ENCODE measurements around the gene UBE2E2. TPM values are rescaled to one million over a fixed set of nuclear protein-coding genes. Genes with fewer than 3 reads are reported as not detected.

Gene UBE2E2
- total and polyA plus RNA-seq, 2 of the 13 experiments (the other 11 are each of a cell fraction or from before 2014, with no cell fraction given) = 0.77 to 1.5 TPM

- Histone ChIP-seq H3K9ac (ENCODE audit: insufficient read depth, low read depth, low read length) (no peak overlapping the region), H2AFZ (ENCODE audit: low read length) (no peak overlapping the region), H3K27me3 (ENCODE audit: control insufficient read depth in 1 of 2, insufficient read depth in 2 of 2, low read length in 2 of 2) (no peaks in the 10 kb centered on the region), H3K27ac (ENCODE audit: extremely low read length, insufficient read depth, low read length) (no peak overlapping the region), H3K36me3 (replicated peaks in 1 of 2; ENCODE audit: control insufficient read depth in 1 of 2, insufficient read depth in 2 of 2, low read length in 2 of 2) (no peaks in the 10 kb centered on the region), H3K79me2 (ENCODE audit: insufficient read depth, low read length) (no peaks in the 10 kb centered on the region), H4K20me1 (ENCODE audit: insufficient read depth, low read length) (no peaks in the 10 kb centered on the region), H3K4me2 (ENCODE audit: low read depth, low read length) (no peak overlapping the region), H3K9me3 (ENCODE audit: low read length) (no peaks in the 10 kb centered on the region), H3K4me3 (replicated peaks in 1 of 3; ENCODE audit: insufficient read depth in 1 of 3, low read depth in 2 of 3, low read length in 3 of 3) (no peak overlapping the region), H3K4me1 (ENCODE audit: insufficient read depth, low read length) (no peaks in the 10 kb centered on the region)
- CTCF ChIA-PET (ENCODE audit: low intra/inter-chr PET ratio, low total read pairs) = no interaction called here
- DNase-seq (ENCODE audit: low spot score) (no peak), FAIRE-seq (no peak), ATAC-seq (no peak)
- BruUV-seq (replicated peaks) = no TSS peak
- WGBS (ENCODE audit: low lambda C conversion rate) = 2% methylated on average over 2 of the region's 2 CpGs
- intact Hi-C loops (cut with micrococcal nuclease; ENCODE audit: unreplicated experiment) (no loop called here), in situ Hi-C loops (cut with HindIII; ENCODE audit: extremely low pct_ligation_motif_present, low pct_unique_long_range_greater_than_20kb) (no loop called here)
- POLR2A ChIA-PET = no interaction called here
- no peak for TF ChIP-seq KMT2B (CRISPR knock-in tag; IDR thresholded peaks at IDR 0.05)
- TF ChIP-seq, protein P1, sequence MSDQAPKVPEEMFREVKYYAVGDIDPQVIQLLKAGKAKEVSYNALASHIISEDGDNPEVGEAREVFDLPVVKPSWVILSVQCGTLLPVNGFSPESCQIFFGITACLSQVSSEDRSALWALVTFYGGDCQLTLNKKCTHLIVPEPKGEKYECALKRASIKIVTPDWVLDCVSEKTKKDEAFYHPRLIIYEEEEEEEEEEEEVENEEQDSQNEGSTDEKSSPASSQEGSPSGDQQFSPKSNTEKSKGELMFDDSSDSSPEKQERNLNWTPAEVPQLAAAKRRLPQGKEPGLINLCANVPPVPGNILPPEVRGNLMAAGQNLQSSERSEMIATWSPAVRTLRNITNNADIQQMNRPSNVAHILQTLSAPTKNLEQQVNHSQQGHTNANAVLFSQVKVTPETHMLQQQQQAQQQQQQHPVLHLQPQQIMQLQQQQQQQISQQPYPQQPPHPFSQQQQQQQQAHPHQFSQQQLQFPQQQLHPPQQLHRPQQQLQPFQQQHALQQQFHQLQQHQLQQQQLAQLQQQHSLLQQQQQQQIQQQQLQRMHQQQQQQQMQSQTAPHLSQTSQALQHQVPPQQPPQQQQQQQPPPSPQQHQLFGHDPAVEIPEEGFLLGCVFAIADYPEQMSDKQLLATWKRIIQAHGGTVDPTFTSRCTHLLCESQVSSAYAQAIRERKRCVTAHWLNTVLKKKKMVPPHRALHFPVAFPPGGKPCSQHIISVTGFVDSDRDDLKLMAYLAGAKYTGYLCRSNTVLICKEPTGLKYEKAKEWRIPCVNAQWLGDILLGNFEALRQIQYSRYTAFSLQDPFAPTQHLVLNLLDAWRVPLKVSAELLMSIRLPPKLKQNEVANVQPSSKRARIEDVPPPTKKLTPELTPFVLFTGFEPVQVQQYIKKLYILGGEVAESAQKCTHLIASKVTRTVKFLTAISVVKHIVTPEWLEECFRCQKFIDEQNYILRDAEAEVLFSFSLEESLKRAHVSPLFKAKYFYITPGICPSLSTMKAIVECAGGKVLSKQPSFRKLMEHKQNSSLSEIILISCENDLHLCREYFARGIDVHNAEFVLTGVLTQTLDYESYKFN (CRISPR knock-in tag; conservative IDR thresholded peaks at IDR 0.05) = no peak
- TF ChIP-seq GTF2F1 (IDR thresholded peaks at IDR 0.05; ENCODE audit: low read length) = no peak
- TF ChIP-seq, protein P2, sequence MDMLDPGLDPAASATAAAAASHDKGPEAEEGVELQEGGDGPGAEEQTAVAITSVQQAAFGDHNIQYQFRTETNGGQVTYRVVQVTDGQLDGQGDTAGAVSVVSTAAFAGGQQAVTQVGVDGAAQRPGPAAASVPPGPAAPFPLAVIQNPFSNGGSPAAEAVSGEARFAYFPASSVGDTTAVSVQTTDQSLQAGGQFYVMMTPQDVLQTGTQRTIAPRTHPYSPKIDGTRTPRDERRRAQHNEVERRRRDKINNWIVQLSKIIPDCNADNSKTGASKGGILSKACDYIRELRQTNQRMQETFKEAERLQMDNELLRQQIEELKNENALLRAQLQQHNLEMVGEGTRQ (IDR thresholded peaks at IDR 0.05; ENCODE audit: low read depth, low read length) = no peak
- TF ChIP-seq, protein P2 (CRISPR knock-in tag; IDR thresholded peaks at IDR 0.05; ENCODE audit: borderline replicate concordance) = no peak
- TF ChIP-seq PBX2 (CRISPR knock-in tag; IDR thresholded peaks at IDR 0.05) = no peak
- TF ChIP-seq, protein P3, sequence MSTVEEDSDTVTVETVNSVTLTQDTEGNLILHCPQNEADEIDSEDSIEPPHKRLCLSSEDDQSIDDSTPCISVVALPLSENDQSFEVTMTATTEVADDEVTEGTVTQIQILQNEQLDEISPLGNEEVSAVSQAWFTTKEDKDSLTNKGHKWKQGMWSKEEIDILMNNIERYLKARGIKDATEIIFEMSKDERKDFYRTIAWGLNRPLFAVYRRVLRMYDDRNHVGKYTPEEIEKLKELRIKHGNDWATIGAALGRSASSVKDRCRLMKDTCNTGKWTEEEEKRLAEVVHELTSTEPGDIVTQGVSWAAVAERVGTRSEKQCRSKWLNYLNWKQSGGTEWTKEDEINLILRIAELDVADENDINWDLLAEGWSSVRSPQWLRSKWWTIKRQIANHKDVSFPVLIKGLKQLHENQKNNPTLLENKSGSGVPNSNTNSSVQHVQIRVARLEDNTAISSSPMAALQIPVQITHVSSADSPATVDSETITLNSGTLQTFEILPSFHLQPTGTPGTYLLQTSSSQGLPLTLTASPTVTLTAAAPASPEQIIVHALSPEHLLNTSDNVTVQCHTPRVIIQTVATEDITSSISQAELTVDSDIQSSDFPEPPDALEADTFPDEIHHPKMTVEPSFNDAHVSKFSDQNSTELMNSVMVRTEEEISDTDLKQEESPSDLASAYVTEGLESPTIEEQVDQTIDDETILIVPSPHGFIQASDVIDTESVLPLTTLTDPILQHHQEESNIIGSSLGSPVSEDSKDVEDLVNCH (CRISPR knock-in tag; IDR thresholded peaks at IDR 0.05) = no peak
- no peak for TF ChIP-seq KLF13 (CRISPR knock-in tag; IDR thresholded peaks at IDR 0.05)
- TF ChIP-seq RFX3 (CRISPR knock-in tag; IDR thresholded peaks at IDR 0.05) = no peak
Measured at GRCh38 chr3:23159929-23160328, 43.2 kb upstream of the UBE2E2 start.

Measured in HepG2 (cell line).